CD4-positive, alpha-beta T cell treated with Interleukin-2 at 100 ng/mL for 4 hours (primary cell): Measurements from ENCODE around the gene ATG4A.
A peak's percentile ranks its signal among the peaks of the same experiment; 100 is the strongest.

Source experiments
- DNase-seq: peaks from one replicate; pipeline ENCODE4 v3.0.0-alpha.2; 2020; ENCODE audit warnings: low spot score

ATG4A gene

GRCh38 chrX:108122748-108123147, 31.2 kb downstream of the ATG4A start:
- no peak for DNase-seq

DNA sequence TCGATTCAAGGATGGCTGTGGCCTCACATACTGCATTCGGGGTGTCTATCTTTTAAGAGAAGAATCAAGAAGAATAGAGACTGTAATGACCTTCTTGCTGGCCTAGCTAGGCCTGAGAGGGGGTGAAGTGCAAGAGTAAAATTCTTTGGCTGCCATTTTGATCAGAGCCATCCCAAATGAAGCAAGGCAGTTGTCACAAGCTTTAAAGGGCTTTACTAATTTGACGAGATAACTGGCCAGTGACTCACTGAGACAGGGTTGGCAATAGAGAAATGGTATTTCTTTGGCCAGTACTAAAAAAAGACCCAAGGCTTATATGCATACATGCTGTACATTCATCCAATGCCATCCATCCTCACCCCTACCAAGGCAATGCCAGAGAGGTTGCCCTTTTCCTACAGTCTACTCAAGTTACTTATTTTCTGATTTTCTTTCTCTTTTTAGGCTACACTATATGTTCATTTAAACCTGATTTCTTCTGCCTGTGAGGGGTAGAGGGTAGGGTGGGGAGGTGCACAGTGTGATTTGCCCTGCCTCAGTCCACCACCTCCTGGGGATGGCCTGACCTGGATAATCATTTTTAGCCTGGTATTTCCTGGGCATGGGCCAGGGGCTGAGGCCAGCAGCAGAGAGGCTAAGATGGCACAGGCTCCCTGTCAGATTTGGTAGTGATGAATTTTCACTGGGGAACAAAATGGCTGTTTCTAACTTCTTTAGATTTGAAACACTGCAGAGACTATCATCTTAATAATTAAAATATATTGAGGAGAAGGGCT, 32.2 kb downstream of the ATG4A start:
- DNase-seq = no peak

- DNase-seq = no peak
Measured at GRCh38 chrX:108126661-108127060, 35.1 kb downstream of the ATG4A start.

DNA sequence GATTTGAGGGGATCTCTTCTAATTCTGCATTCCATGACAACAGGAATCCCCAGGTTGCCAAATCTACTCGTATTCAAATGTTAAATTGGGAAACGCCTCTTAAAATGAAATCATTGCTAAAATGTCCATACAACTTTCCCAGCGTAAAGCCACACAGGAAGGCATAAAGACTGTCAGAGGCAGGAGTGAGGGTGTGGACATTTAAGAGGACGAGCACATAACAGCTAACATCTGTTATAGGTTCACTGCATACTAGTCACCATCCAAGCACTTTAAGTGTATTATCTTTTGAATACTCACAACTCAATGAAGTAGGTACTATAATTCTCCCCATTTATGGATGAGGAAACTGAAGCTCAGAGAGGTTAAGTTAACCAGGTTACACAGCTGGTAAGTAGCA, 35.6 kb downstream of the ATG4A start:
- no peak for DNase-seq

DNA sequence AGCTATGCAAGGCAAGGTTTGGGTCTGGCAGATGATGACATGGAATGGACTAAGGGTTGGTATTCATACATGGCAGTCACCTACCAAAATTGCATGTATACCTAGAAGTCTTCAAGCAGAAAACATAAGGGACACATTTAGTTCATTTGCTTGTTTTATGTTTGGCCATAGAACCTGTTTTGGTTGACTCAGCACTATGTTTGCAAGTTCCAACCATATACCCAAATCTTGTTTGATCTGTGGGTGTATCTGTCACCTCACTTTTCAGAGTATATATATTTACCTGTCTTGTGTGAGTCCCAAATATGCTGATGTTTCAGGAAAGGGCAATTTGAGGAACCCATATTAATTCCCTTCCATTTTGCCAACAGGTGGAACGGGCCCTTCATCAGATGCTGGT, 39.3 kb downstream of the ATG4A start:
- DNase-seq = no peak

DNA sequence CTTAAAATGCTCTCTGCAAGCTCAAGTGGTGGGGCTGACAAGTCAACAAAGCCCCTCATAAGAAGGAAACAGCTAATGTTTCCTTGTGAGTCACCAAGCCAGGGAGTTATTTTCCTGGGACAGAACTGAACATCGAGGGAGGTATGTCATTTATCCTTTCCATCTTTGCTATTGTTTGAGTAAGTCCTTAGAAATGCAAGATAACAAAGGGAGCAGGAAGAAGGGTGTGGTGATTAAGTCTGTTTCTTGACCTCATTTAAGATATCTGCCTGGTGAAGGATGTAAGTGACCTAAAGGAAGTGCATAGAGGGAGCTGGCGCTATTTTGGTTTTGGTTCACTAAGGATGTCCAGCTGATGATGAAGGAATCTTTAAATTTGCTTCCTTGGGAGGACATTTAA, 39.9 kb downstream of the ATG4A start:
- no peak for DNase-seq

GRCh38 chrX:108132034-108132433, 40.5 kb downstream of the ATG4A start:
- DNase-seq = no peak

- no peak for DNase-seq
Measured at GRCh38 chrX:108132876-108133275, 41.3 kb downstream of the ATG4A start.

DNA sequence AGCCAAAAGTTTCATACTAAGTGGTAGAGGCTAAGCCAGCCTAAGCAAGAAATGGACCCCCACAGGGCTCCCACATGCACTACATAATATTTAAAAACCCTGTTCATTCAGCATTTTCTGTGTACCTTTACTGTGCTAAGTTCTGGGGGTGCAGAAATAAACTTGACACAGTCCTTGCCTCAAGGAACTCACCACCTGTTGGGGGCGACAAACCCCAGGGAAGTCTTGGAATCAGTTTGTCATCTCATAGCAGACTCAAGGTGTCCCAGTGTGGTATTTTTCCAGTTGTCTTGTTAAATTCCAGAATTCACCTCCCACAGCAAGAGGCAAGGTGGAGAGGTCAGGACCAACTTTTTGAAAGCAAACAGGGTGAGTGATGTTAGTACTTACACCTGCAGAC, 43.1 kb downstream of the ATG4A start:
- DNase-seq = no peak

DNA sequence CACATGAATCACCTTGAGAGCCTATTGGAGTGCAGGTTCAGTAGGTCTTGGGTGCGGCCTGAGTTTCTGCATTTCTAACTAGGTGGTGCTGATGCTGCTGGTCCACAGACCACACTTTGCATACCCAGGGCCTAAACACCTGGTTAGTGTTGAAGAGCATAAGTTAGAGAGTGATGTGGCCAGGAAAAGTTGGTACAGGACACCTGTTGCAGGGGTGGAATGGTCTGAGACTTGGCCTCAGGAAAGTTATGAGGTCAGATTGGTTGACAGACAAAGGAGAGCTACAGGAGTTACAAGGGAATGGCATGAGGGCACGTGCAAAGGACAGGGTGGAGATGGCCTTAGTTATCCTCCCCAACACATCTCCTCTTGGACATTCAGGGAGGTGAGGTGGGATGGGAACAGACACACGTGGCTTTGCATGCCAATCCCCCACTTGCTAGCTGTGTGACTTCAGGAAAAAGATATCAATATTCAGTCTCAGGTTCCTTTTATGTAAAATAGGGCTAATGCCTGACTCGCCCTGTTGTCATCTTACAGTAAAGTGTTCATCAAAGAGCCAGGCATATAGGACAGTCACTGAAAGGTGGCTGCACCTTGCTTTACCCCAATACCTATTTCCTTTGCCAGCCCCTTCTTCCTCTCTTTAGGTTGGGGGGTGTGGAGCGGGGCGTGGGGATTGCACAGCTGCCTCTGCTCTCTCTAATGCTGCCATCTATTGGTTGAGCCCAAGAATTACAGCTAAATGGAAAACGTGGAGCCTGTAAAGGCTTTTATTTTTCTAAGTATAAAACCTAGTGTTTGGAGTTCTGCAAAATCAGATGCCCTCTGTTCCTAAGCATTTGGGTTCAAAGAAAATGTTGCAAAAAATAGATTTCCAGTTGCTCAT, 47.5 kb downstream of the ATG4A start:
- peak; percentile 0 for DNase-seq

- no peak for DNase-seq
Measured at GRCh38 chrX:108148524-108148923, 56.9 kb downstream of the ATG4A start.

DNA sequence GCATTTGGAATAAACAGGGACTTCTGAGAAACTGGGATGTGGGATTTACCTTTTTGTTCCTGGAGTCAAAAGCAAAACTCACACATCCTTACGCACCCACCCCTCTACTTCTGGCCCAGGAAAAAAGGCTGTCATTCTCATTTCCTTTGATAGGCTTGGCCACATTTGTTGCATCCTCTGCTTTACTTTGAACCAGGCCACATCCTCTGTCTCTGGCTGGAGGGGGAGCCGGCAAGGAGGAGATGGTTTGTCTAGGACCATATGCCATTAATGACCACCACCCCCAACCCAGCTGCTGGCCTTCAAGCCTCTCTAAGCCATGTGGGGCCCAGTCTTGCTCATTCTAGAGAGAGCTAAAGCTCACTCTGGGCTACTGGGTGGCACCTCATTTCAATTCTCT, 64.5 kb downstream of the ATG4A start:
- no peak for DNase-seq

- DNase-seq = no peak
Measured at GRCh38 chrX:108156934-108157466, 65.4 kb downstream of the ATG4A start.

GRCh38 chrX:108157628-108158027, 66.0 kb downstream of the ATG4A start:
- no peak for DNase-seq

DNA sequence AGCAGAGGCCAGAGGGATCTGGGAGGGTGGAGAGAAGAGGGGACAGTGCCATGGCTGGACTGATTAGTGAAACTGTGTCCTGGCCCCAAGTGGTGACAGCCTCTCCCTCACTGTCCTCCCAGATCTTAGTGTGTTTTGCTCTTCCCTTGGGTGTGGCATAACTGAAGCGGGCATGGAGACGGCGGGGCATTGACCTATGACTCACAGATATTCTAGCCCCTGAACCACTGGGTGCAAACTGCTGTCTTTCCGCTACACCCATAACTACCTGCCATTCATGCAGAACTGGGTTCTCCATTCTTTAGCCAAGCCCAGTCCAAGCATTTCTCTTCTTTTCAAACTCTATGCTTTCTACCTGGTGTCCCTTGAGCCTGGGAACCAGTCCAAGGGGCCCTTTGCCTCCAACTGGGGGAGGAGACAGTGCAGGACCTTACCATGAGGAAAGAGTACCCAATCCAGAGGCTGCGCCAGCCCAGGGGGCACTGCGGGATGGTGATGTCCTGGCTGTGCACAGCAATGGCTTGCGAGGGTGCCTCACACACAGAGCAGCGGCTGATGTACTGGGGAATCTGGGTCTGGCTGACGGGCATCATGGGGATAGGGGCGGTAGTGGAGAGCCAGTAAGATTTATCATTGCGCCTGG, 67.6 kb downstream of the ATG4A start:
- no peak for DNase-seq

DNA sequence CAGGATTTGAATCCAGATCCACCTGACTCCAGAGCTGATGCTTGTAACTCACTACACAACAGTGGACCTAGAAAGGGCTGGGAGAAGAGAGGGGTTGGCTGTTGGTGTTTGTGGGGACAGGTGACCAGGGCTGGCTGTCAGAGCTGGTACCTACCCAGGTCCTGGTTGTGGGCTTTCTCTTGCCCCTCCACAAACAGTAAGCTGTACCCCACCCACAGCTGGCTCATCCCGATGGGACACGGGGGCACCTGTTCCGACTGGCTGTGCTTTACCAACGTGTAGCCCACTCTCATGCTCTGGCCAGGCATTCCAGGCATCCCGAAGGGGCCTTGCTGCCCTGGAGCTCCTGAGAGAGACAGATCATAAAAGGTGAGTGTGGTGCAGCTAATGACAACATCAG, 68.7 kb downstream of the ATG4A start:
- DNase-seq = no peak

DNA sequence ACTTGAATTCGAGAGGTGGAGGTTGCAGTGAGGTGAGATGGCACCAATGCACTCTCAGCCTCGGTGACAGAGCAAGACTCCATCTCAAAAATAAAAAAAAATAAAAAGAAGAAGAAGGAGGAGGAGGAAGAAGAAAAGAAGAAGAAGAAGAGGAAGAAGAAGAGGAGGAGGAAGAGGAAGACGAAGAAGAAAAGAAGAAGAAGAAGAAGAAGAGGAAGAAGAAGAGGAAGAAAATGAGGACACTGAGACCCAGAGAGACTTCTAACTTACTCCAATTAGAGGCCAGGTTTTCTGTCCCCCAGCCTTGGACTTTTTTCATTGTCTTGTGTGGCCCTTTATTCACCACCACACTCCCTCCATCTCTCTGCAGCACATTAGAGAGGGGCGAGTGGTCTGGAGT, 70.7 kb downstream of the ATG4A start:
- no peak for DNase-seq

- no peak for DNase-seq
Measured at GRCh38 chrX:108163333-108164082, 71.9 kb downstream of the ATG4A start.

GRCh38 chrX:108165383-108166111, 74.0 kb downstream of the ATG4A start:
- DNase-seq = no peak

DNA sequence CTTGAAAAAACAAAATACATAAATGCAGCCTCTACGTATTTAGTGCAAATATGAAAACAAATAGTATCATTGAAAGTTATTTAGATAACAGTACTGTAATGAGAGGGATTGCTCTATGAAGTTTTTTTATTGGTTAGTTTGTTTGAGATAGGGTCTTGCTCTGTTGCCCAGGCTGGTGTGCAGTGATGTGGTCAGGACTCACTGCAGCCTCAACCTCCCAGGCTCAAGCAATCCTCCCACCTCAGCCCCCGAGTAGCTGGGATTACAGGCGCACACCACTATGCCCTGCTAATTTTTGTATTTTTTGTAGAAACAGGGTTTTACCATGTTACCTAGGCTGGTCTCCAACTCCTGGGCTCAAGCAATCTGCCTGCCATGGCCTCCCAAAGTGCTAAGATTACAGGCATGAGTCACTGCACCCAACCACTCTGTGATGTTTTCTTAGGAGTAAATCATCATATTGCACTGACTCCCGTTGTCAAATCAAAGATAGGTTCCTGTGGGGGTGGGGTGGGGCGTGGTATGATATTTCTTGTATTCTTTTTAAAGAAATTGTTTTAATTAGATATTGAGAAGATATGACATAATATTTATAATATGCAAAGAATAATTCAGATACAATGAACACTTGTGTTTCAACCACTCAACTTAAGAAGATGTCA, 75.8 kb downstream of the ATG4A start:
- no peak for DNase-seq
